Activated CD4-positive, alpha-beta T cell treated with anti-CD3 and anti-CD28 coated beads, Interleukin-2, amount 50 U/mL, for 48 hours (primary cell): ENCODE data around the gene PRKCI.
"Not testable (repeated sequence)": the region's sequence is repeated elsewhere in the genome, so short reads cannot be mapped to it uniquely, and the experiment has no call there.

Experiments
- DNase-seq, 2 experiments: peaks; one replicate each; pipeline ENCODE4 v3.0.0-alpha.2; 2020

The PRKCI gene

DNA sequence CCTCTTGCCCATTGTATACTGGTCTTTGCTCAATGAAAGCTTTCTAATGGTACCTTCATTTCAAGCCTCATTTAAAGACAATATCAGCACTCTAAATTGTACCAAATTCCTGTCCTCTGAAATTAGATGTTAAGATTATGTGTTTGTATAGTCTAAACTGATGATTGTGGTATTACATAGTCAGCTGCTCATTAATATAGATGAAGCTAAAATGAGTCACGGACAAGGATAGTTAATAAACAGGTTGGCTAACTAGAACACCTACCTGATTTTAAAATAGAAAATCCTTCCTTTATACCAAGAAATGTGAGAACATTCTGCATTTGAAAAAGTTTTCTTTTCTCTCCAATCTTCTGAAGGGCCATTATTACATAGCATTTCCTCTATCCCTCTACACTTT lies 2.9 kb downstream of the PRKCI start:
- DNase-seq: no peak

DNA sequence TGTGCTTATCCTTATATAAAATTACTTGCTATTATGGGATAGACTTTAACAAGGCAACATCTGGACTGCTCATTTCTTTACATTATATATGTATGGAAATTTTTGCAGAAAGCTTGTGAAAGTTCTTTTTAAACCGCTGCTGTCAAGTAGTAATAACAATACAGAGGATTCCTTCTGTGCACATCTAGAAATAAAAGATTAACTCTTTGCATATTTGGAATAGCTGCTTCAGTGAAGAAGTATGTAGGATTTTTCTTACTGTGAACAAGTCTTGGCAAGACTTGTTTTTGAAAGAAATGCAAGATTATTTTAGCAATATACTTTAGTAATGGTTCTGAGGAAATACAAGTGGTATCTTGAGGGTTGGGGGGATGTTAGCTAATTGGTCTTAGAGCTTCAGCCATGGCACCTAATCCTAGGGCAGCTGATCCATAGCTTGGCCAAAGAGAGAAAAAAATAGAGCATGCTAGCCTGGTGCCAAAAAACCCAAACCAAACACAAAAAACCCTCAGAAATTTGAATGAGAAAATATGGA lies 4.3 kb downstream of the PRKCI start:
- DNase-seq: no peak

DNA sequence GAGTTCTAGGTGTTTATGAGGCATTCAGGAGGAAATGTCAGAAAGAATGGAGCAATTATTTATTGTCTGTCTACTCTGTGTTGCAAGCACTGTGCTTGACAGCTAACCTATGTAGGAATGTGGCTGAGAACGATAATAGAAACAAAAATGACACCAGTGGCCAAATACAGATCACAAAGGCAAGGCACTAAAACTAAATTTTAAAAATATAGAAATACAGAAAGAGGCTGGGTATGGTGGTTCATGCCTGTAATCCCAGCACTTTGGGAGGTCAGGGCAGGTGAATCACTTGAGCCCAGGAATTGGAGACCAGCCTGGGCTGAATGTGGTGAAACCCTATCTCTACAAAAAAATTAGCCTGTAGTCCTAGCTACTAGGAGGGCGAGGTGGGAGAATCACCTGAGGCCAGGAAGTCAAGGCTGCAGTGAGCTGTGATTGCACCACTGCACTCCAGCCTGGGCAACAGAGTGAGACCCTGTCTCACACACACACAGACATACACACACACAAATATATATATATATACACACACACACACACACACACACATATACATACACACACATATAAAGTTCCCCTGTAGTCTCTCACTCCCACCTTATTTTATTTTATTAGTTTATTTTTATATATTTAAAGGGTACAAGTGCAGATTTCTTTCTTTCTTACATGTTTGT lies 6.0 kb downstream of the PRKCI start:
- DNase-seq: no peak

GRCh38 chr3:170232266-170232665 lies 10.0 kb downstream of the PRKCI start:
- no peak for DNase-seq

GRCh38 chr3:170233530-170233929 lies 11.3 kb downstream of the PRKCI start:
- DNase-seq: no peak

DNA sequence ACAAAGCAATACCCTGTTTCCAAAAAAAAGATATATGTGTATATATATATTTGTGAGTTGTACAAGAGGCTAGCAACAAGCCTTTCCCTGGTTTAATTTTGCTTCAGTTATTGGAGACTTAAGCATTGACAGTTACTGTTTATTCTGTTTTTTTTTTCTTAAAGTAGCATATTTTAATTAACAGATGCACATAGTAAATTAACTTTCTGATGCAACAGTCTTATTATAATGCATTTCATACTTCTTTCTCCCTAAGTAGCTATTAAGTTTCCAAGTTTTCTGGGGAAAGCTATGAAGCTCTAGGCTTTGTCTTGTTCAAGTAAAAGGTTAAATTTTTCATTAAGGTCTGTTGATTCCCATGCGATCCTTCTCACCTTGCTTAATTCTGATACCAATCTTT lies 17.9 kb downstream of the PRKCI start:
- DNase-seq: no peak

DNA sequence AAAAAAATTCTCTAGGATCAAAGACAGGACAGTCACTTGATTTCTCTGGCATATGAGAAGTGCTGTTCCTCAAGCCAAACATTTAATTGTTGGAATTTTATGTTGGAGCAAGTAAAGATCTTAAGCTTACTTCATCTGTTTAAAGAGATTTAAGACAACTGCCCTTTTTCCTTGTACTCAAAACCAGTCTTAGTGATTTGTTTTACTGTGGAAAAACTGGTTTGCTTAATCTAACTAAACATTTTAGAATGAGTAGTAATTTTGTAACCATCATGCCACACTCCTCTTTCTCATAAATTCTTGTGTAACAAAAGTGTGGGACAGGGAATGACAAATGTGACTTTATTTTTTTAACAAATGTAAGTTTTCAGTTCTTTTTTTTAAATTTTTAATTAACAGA lies 18.4 kb downstream of the PRKCI start:
- no peak for DNase-seq

DNA sequence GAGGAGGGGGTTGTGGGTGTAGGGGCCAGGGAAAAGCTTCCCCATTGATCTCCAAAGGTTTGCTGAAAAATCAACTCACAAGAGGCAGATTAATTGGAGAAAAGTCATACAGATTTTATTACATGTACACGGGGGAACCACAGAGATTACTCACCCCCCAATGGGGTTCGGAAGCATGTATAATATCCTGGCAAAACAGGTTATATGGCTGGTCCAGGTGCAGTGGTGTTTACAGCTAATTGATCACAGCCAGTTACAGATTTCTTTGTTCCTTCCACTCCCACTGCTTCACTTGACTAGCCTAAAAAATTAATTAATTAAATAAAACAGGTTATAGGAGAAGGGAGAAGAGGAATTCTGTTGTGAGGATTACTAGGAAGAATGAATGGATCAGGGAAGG lies 22.4 kb downstream of the PRKCI start:
- no peak for DNase-seq

- DNase-seq: no peak
Observed at GRCh38 chr3:170247875-170248274, 25.7 kb downstream of the PRKCI start.

- DNase-seq: no peak
Observed at GRCh38 chr3:170256597-170256996, 34.4 kb downstream of the PRKCI start.

GRCh38 chr3:170257145-170257544 lies 34.9 kb downstream of the PRKCI start:
- DNase-seq: peak; percentile 18 to 45

GRCh38 chr3:170258105-170258487 lies 35.9 kb downstream of the PRKCI start:
- no peak for DNase-seq

- no peak for DNase-seq
Observed at GRCh38 chr3:170259907-170260306, 37.7 kb downstream of the PRKCI start.

DNA sequence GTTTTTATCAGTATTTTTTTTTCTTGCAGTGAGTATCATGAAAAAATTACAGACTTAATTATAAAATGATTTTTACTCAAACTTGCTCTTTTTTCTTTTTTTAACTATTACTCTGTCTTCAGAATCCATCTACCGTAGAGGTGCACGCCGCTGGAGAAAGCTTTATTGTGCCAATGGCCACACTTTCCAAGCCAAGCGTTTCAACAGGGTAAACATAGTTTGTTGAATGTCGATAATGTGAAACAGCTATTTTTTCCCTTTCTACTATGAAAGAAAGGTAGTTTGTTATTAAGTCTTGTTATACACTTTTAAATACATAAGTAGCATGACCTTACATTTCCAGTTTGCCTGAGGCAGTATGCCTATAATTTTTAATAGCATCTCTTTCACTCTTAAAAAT lies 45.6 kb downstream of the PRKCI start:
- no peak for DNase-seq

DNA sequence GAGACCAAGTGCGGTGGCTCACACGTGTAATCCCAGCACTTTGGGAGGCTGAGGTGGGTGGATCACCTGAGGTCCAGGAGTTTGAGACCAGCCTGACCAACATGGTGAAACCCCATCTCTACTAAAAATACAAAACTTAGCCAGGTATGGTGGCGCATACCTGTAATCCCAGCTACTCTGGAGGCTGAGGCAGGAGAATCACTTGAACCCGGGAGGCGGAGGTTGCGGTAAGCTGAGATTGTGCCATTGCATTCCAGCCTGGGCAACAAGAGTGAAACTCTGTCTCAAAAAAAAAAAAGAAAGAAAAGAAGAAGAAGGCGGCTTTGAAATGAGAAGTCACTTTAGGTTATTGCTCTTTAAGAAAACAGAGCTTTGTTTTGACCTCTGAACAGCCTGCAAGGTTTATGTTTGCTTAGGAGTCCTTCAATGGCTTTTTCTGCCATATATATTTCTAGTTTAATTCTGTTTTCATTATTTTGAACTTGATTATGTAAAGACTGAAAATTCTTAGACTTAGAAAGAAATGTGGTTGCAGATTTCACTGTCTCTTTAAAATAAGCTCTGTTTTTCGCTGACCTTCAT lies 47.5 kb downstream of the PRKCI start:
- DNase-seq: not testable (repeated sequence)

GRCh38 chr3:170270282-170270881 lies 48.2 kb downstream of the PRKCI start:
- no peak for DNase-seq

GRCh38 chr3:170274641-170275040 lies 52.4 kb downstream of the PRKCI start:
- DNase-seq: no peak

DNA sequence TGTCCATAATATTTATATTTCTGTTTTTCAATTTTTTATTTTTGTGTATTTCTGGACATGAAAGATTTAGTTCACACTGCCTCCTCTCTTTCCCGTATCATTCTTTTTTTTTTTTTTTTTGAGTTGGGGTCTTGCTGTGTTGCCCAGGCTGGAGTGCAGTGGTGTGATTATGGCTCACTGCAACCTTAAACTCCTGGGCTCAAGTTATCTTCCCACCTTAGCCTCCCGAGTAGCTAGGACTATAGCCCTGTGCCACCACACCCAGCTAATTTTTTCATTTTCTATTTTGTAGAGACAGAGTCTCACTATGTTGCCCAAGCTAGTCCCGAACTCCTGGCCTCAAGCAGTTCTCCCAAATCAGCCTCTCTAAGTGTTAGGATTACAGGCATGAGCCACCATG lies 53.6 kb downstream of the PRKCI start:
- no peak for DNase-seq

GRCh38 chr3:170277311-170277710 lies 55.1 kb downstream of the PRKCI start:
- DNase-seq: not testable (repeated sequence)

DNA sequence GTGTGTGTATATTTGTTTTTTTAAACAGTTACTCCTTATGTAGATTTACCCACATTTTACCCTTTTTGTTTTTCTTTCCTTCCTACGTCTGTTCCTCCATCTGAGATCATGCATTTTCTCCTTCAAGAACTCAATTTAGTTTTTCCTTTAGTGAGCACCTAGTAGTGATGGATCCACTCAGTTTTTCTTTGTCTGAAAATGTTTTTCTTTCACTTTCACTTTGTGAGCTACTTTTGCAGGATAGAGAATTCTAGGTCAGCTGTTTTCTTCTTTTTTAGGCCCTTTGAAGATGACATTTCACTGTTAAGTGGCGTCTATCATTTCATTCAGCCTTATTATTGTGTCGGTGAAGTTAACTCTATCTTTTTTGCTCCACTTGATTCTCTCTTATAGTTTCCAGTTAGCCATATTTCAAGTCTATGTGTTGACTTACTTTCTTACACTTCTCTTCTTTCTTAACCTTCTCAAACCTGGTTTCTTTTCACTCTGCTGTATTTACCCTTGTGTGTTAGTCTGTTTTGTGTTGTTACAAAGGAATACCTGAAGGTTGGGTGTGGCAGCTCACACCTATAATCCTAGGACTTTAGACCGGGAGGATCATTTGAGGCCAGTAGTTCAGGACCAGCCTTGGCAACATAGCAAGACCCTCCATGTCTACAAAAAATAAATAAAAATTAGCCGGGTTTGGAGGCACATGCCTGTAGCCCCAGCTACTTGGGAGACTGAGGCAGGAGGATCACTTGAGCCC lies 55.8 kb downstream of the PRKCI start:
- DNase-seq: no peak

DNA sequence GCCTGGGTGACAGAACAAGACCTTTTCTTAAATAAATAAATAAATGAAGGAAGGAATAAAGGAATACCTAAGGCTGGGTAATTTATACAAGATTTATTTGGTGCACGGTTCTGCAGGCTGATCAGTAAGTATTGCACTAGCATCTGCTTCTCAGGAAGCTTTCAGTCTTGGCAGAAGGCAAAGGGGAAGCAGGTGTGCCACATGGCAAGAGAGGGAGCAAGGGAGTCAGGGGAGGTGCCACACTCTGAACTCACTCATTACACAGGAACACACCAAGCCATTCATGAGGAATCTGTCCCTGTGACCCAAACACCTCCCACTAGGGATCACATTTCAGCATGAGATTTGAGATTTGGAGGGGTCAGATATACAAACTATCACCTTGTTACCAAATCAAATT lies 56.4 kb downstream of the PRKCI start:
- no peak for DNase-seq

DNA sequence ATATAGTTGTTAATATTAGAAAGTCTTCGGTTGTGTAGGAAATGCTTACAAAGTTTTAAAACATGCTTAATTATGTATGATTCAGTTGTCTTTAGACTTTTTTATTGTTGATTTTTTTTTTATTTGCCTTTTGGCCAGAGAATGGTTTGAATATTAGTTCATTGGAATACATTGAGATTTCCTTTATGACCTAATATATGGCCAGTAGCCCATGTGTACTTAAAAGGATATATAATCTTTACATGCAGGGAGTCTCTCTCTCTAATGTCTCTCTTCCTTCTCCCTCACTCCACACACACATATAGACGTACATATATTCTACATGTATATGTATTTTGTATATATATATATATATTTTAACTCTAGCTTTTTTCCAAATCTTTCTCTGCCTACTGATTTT lies 68.0 kb downstream of the PRKCI start:
- no peak for DNase-seq

- DNase-seq: no peak
Observed at GRCh38 chr3:170295586-170295985, 73.4 kb downstream of the PRKCI start.

- no peak for DNase-seq
Observed at GRCh38 chr3:170296703-170297102, 74.5 kb downstream of the PRKCI start.
